GM20000 (cell line): ENCODE results near the gene YOD1.

Source experiments
- DNase-seq: peaks from one replicate; pipeline ENCODE4 v3.0.0; 2012; ENCODE audit warnings: low spot score
- TF ChIP-seq, protein P1 (sequence below): IDR thresholded peaks from 2 replicates; pipeline ENCODE4 v1.5.1; 2012; ENCODE audit warnings: mild to moderate bottlenecking, control low read depth; ENCODE audit errors: extremely low read depth, missing control alignments

The YOD1 gene

DNA sequence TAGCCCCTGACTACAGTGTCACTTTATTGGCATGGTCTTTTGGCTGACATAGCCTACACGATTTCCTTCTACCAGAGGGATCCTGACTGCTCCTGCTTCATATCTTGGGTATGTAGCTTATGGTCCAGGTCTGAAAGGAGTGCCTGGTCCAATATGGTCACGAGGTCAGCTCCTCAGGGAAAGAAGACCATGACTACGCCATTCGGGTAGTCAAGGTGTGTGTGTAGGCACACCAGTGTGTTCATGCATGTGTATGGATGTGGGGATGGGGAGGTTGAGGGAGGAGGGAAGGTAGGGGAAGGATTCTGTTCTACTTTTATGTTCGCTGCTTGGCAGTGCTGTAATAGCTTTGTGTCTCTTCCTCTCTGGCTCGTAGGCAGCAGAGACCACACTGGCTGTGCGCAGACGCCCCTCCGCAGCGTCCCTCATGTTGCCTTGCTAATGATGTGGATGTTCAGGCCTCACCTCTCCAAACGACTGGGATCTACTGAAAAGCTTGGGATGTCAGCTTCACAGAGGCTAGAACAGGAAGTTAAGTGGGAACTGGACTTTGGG, 27.6 kb upstream of the YOD1 start:
- TF ChIP-seq, protein P1, sequence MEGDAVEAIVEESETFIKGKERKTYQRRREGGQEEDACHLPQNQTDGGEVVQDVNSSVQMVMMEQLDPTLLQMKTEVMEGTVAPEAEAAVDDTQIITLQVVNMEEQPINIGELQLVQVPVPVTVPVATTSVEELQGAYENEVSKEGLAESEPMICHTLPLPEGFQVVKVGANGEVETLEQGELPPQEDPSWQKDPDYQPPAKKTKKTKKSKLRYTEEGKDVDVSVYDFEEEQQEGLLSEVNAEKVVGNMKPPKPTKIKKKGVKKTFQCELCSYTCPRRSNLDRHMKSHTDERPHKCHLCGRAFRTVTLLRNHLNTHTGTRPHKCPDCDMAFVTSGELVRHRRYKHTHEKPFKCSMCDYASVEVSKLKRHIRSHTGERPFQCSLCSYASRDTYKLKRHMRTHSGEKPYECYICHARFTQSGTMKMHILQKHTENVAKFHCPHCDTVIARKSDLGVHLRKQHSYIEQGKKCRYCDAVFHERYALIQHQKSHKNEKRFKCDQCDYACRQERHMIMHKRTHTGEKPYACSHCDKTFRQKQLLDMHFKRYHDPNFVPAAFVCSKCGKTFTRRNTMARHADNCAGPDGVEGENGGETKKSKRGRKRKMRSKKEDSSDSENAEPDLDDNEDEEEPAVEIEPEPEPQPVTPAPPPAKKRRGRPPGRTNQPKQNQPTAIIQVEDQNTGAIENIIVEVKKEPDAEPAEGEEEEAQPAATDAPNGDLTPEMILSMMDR: no peak
- DNase-seq: no peak

DNA sequence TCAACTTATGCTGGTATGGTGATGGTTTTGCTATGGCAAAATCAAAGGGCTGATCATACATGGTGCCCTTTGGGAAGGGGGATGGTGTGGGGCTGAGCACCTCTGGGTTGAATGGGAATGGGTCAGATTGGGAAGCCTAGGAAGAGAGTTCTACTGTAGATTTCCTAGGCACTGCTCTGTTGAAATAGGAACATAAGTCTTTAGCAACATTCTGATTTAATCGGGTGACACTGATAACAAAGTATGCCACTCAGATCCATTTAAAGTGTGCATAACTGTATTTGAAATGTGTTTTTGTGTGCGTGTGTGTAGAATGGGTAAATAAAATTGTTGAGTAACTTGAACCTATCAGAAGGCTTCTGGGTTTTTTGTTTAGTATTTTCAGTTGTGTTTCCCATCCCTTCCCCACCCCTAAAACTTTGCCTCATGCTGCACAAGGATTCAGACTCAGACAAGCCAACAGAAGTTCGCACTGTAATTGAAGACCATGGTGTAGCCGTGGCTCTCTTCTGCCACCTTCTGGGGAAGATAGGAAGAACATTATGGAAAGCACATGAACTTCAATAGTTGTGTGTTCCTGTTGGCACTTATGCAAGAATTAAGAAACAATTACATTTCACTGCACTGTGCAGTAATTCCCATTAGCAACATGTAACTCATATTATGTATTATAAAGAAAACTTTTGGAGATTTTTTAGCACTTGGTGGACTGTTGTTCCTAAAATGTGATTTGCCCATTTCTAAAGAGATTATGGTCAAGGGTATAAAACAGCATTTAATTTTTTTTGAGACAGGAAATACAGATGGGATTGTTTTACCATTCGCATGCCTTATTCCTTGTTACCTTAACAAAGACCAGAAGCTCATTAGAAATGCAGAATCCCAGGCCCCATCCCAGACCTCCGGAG, 26.7 kb upstream of the YOD1 start:
- DNase-seq: peak; percentile 64
- TF ChIP-seq, protein P1: peak; percentile 79

DNA sequence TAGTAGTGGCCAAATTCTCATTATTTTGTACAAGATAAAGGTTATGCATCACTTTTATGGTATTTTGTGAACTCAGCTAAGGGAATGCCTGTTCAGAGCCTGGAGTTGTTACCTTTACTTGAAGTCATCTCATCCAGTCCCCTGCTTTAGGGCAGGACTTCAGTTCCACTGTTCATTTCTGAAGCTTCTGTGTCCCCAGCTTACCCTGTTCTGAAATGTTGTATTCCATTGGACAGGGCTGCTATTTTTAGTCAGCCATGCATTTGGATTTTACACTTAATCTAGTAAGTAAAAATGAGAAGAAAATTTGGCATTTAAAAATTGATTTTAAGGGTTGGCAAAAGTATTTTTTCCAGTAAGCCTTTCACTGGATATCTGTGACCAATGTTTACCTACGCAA, 26.0 kb upstream of the YOD1 start:
- TF ChIP-seq, protein P1: no peak
- DNase-seq: no peak

DNA sequence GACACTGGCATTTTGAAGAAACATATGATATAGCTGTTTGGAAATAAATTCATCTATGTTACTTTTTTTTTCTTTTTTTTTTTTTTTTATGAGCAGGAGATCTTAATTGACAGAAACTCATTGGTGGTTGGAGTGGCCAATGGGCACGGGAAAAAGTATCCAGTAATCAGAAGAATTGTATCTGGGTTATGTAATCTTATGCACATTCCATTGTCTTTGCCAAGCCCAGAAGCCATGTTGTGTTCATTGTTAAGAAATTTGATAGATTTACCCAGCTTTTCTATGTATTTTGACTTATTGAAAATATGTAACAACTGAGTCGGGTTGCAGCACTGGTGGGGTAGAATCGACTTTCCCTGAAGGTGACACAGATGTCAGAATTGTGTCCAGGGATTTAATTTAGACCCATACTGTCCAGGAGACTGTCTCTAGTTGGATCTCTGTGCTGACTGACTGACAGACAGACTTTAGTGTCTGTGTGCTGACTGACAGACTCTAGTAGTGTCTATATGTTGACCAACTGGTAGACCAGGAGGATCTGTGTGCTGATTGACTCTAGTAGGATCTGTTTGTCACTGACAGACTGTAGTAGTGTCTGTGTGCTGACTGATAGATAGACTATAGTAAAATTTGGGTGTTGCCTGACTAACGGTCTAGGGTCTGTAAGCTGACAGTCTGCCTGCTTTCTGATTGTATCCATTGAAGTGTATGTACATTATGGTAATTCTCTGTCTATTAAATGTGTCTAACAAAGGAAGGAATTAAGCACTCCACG, 25.4 kb upstream of the YOD1 start:
- TF ChIP-seq, protein P1: no peak
- DNase-seq: no peak

DNA sequence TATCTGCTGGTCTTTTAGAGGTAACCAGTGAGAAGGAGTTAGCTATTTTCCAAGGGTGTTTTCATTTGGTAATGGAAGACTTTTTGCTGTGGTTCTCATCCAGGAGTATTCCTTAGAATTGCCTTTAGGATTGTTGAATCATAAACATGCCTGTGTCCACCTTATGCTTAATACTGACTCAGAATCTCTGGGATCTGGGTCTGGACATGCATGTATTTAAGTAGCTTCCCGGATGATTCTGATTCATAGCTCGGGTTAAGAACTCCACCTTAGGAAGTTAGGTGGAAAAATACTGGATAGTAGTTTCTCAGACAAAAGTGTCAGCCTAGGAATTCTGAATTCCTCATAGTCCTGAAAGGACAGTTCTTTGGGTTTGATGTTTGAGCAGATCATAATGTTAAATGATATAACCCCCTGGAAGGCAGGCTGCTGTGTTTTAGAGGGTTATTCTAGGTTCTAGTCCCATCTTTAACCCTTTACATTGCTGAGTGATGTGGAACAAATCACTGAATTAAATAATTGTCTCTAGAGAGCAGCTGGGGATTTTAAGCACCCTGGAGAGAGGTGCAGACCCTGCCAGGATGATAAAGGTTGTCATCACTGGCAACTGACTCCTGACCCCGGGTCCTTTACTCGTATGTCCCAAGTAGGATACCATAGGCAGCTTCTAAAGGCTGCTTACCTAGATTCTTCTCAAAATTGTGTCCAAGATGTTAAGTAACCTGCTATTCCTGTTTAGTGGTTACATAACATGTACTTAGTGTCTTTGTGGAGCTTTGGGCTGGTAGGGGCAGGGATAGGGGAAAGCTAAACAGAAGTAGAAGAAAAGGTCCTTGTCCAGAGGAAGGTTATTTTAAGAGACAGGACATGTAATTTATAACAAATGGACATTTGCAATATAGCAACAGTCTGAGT, 23.2 kb upstream of the YOD1 start:
- DNase-seq: no peak
- TF ChIP-seq, protein P1: no peak

DNA sequence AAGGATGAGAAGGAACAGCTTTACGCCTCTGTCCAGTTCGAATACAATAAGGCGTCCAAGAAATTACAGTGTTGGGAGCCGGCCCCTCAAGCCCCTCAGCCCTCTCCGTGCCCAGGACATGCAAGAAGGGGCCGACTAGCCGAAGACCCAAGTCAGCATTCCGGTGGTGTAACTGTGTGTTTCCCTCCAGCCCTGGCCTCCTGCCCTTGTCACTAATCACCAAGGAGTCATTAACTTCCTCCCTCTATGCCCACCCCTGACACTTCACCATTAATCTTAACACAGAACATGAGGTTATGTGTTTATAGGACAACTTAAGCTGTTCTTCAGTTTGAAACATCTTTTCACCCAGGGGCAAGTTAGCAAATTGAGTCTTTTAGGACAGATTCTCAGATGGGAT, 21.2 kb upstream of the YOD1 start:
- TF ChIP-seq, protein P1: no peak
- no peak for DNase-seq
